Common myeloid progenitor, CD34-positive (primary cell): ENCODE measurements around the gene MYH6.

Experiments used
- CTCF ChIA-PET: fragments of 350-600 bp; sonication (Branson Sonifier 250); formaldehyde crosslinking; loops from one replicate; lab custom pipeline; 2021; ENCODE audit warnings: antibody characterized with exemption; lab: Charles Lee
- POLR2A ChIA-PET: fragments of 350-600 bp; sonication (Branson Sonifier 250); formaldehyde crosslinking; loops from one replicate; lab custom pipeline; 2021; ENCODE audit warnings: antibody characterized with exemption; lab: Charles Lee
- DNase-seq, 3 donors: peaks; one replicate each; pipeline versions ENCODE4 v3.0.0 to v3.0.0-alpha.2; 2013
- H3K27ac ChIP-seq, 2 experiments: 1 replicate in 1 of 2; 2 replicates in 1 of 2; pipeline ENCODE4 v1.7.0; 2013; ENCODE audit warnings: inconsistent platforms in 2 of 2, low read length in 2 of 2, mild to moderate bottlenecking in 2 of 2, low read depth in 1 of 2, moderate library complexity in 1 of 2; ENCODE audit not compliant: severe bottlenecking in 2 of 2, insufficient read depth in 1 of 2, poor library complexity in 1 of 2
- H3K27me3 ChIP-seq, 5 experiments: replicated peaks in 2 of 5; 1 replicate in 3 of 5; 2 replicates in 2 of 5; pipeline versions ENCODE4 v1.6.1 to v1.7.0; 2013; ENCODE audit warnings: low read length in 4 of 5, mild to moderate bottlenecking in 2 of 5, moderate library complexity in 2 of 5, inconsistent platforms in 1 of 5; ENCODE audit not compliant: insufficient read depth in 5 of 5, control insufficient read depth in 4 of 5
- H3K36me3 ChIP-seq, 4 experiments: 1 replicate in 2 of 4; 2 replicates in 2 of 4; pipeline versions ENCODE4 v1.6.1 to v1.7.0; 2013; ENCODE audit warnings: low read length in 3 of 4, control low read depth in 1 of 4, mild to moderate bottlenecking in 1 of 4; ENCODE audit not compliant: control insufficient read depth in 4 of 4, insufficient read depth in 4 of 4
- H3K4me1 ChIP-seq, 4 experiments: 1 replicate in 3 of 4; 2 replicates in 1 of 4; pipeline versions ENCODE4 v1.6.1 to v1.7.1; 2013; ENCODE audit warnings: low read length in 3 of 4, mild to moderate bottlenecking in 3 of 4, control low read depth in 1 of 4, inconsistent platforms in 1 of 4, moderate library complexity in 1 of 4; ENCODE audit not compliant: control insufficient read depth in 4 of 4, insufficient read depth in 4 of 4; ENCODE audit errors: control extremely low read depth in 1 of 4
- H3K4me3 ChIP-seq, 7 experiments: 1 replicate in 4 of 7; 2 replicates in 3 of 7; pipeline versions ENCODE4 v1.5.1 to v1.7.0; 2013; ENCODE audit warnings: mild to moderate bottlenecking in 7 of 7, low read length in 6 of 7, moderate library complexity in 6 of 7, inconsistent platforms in 2 of 7, low read depth in 2 of 7, control low read depth in 1 of 7; ENCODE audit not compliant: insufficient read depth in 4 of 7, control insufficient read depth in 1 of 7; ENCODE audit errors: extremely low read depth in 1 of 7
- H3K9me3 ChIP-seq, 5 experiments: 1 replicate in 4 of 5; 2 replicates in 1 of 5; pipeline versions ENCODE4 v1.6.1 to v1.7.1; 2013; ENCODE audit warnings: low read length in 4 of 5, mild to moderate bottlenecking in 2 of 5, inconsistent platforms in 1 of 5, low read depth in 1 of 5, moderate library complexity in 1 of 5; ENCODE audit not compliant: control insufficient read depth in 4 of 5, insufficient read depth in 2 of 5; ENCODE audit errors: control extremely low read depth in 1 of 5
- WGBS: methylation state at CpG from one replicate; pipeline ENCODE4 v1.1.5; 2013; ENCODE audit not compliant: insufficient coverage; 5-methylcytosine and 5-hydroxymethylcytosine counted together

Gene MYH6

DNA sequence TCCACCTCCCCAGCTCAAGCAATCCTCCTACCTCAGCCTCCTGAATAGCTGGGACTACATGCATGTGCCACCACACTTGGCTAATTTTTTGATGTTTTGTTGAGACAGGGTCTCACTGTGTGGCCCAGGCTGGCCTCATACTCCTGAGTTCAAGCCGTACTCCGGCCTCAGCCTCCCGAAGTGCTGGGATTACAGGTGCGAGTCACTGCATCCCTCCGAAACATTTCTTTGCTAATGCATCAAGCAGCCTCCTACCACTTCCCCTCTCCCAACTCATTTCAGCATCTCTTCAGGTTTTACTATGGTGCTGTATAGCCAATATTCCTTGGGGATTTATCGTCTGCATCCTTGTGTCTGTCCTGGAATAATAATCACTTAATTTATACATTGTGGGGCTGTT is 53.1 kb downstream of the MYH6 start:
- Histone ChIP-seq H3K27me3 (peaks cover 0 to 49% (median 14%) of the 10 kb centered on the region in 5 experiments), H3K9me3 (no peaks in the 10 kb centered on the region), H3K36me3 (no peaks in the 10 kb centered on the region), H3K4me1 (peaks cover 0 to 16% (median 11%) of the 10 kb centered on the region in 4 experiments), H3K27ac (no peak overlapping the region), H3K4me3 (no peak overlapping the region)
- ChIA-PET CTCF (interaction anchor here (0.9 to 2.4 kb wide), 2 partner anchors 10 to 20 kb away, joined by 4 to 5 read pairs; no protein-coding TSS in a partner anchor), POLR2A (interaction anchor here (1.3 kb wide), 1 partner anchor 28 kb away, joined by 3 read pairs; no protein-coding TSS in a partner anchor)
- no peak for DNase-seq
- 100% methylated on average over 2 of the region's 6 CpGs for WGBS

DNA sequence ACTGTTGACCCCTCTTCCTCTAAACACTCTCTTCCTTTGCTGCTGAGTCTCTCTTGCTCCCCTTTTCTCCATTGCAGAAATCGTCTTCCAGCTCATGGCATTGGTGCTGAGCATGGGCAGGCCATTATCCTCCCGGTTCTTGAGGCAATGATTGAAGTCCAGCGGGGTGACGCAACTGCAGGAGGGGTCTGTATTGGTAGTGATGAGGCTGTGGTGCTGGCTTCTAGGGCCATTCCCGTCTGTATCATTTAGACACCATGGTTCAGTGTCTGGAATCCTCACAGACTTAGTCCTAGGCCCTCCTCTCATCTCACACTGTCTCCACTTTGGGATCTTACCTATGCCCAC is 54.7 kb downstream of the MYH6 start:
- no peak overlapping the region for H3K27ac ChIP-seq
- no peak for DNase-seq
- ChIA-PET POLR2A (interaction anchor here (1.4 kb wide), 1 partner anchor 116 kb away, joined by 3 read pairs; the partner anchor contains the start of gene NGDN), CTCF (interaction anchor here (0.7 to 3.0 kb wide), 7 partner anchors 16 to 122 kb away, joined by 3 to 27 read pairs (median 5); partner anchors contain the start of gene CMTM5)
- WGBS, result 87% methylated on average over 4 of the region's 5 CpGs
- H3K9me3 ChIP-seq, result no peaks in the 10 kb centered on the region
- H3K4me3 ChIP-seq, result peak overlapping the region in 1 of 7 experiments; percentile 85
- peaks cover 0 to 16% (median 11%) of the 10 kb centered on the region in 4 experiments for H3K4me1 ChIP-seq
- H3K36me3 ChIP-seq, result no peaks in the 10 kb centered on the region
- H3K27me3 ChIP-seq, result peaks cover 0 to 48% (median 14%) of the 10 kb centered on the region in 5 experiments

DNA sequence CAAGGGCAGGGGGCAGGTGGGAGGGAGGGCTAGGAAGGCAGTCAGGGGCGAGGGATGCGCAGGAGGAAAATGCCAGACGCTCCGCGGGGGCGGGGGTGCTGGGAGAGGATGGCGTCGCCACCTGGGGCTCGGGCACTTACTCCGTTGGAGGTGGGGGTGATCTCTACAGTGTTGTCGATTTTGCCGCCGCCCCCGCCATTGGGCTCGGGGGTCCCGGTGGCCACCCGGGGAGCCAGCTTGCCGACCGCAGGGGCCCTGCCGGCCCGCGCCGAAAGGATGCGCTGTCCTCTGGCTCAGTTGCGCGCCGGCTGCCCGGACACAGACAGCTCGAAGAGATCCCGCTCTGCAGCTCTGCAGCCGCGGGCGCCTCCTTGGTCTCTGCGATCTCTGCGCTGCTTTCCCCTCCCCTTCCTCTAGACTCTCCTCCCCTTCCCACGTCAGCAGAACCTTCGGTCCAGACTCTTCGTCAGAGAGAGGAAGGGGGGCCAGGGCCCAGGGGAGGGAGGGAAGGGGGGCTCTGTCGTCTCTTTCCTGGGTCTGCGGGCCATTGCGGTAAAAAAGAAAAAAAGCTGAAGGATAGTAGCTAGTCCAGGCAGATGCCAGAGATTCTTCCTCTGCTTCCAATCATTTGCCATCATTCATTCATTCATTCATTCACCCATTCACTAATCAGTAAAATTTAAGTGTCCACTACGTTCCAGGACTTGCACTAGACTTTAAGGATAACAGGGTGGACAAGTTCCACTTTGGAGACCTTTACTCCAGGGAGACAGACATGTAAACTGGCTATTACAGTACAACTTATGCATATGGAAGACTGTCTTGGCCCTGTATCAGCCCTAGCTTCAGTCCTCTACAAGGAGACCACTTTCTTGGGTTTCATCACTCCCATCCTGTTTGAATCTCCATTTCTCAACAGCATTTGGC is 55.3 kb downstream of the MYH6 start, which contains the start of gene SLC22A17:
Gene SLC22A17, minus strand, starts transcription at position 382 of the 927 bp plus-strand sequence.
- Histone ChIP-seq H3K4me1 (peaks cover 0 to 16% (median 11%) of the 10 kb centered on the region in 4 experiments), H3K27me3 (peaks cover 0 to 47% (median 14%) of the 10 kb centered on the region in 5 experiments), H3K27ac (no peak within 1 kb of the TSS), H3K36me3 (no peaks in the 10 kb centered on the region), H3K9me3 (no peaks in the 10 kb centered on the region), H3K4me3 (peak within 1 kb of the TSS; percentile 45 to 85 (median 60))
- ChIA-PET CTCF (interaction anchor here (0.7 to 3.0 kb wide), 7 partner anchors 17 to 123 kb away, joined by 3 to 27 read pairs (median 5); partner anchors contain the start of gene CMTM5), POLR2A (interaction anchor here (0.5 to 1.4 kb wide), 3 partner anchors 11 to 117 kb away, joined by 3 read pairs; partner anchors contain the start of genes NGDN and PABPN1)
- peak; percentile 79 to 86 (median 83) for DNase-seq
- WGBS, result 1% methylated on average over 36 of the region's 42 CpGs

DNA sequence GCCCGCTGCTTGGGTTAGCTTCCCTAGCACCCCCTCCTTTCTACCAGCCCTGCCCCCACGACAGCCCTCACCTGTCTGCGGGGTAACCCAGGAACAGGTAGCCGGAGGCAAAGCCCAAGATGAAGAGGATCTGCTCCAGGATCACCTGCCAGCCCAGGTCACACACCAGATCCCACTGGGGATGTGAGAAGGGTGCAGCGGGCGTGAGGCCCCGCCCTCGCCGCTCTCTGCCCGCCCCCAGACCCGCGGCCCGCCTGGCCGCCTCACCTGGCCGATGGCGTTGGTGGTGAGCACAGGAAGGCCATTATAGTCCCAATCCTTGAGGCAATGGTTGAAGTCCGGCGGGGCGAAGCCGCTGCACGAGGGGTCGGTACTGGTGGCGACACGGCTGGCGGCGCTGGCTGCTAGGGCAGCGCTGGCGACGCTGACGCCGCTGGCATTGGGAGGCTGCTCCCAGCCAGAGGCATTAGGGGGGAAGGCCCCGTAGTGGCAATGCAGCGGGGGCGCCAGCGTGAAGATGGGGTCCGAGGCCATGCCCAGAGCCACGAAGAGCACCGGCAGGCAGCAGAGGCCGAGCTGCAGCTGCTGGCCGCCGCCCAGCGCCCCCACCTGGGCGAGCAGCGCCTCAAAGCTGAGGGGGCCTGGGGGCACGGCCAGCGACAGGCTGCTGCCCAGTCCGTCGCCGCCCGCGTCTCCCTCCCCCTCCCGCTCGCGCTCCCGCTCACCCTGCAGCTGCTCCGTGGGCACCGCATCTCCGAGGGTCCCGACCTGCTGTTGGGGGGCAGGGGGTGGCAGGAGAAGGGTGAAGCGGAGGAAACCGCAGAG is 56.2 kb downstream of the MYH6 start:
- POLR2A ChIA-PET, result interaction anchor here (0.5 to 1.4 kb wide), 4 partner anchors 10 to 1883 kb away, joined by 3 read pairs; partner anchors contain the start of genes NGDN and PABPN1
- peaks cover 0 to 16% (median 11%) of the 10 kb centered on the region in 4 experiments for H3K4me1 ChIP-seq
- H3K27ac ChIP-seq, result no peak overlapping the region
- no peak for DNase-seq
- H3K27me3 ChIP-seq, result peaks cover 0 to 45% (median 14%) of the 10 kb centered on the region in 5 experiments
- CTCF ChIA-PET, result interaction anchor here (0.5 to 3.0 kb wide), 4 partner anchors 18 to 753 kb away, joined by 3 to 27 read pairs (median 8); no protein-coding TSS in a partner anchor
- WGBS, result 13% methylated on average over 47 of the region's 61 CpGs
- peak overlapping the region; percentile 45 to 85 (median 60) for H3K4me3 ChIP-seq
- H3K9me3 ChIP-seq, result no peaks in the 10 kb centered on the region
- H3K36me3 ChIP-seq, result no peaks in the 10 kb centered on the region

DNA sequence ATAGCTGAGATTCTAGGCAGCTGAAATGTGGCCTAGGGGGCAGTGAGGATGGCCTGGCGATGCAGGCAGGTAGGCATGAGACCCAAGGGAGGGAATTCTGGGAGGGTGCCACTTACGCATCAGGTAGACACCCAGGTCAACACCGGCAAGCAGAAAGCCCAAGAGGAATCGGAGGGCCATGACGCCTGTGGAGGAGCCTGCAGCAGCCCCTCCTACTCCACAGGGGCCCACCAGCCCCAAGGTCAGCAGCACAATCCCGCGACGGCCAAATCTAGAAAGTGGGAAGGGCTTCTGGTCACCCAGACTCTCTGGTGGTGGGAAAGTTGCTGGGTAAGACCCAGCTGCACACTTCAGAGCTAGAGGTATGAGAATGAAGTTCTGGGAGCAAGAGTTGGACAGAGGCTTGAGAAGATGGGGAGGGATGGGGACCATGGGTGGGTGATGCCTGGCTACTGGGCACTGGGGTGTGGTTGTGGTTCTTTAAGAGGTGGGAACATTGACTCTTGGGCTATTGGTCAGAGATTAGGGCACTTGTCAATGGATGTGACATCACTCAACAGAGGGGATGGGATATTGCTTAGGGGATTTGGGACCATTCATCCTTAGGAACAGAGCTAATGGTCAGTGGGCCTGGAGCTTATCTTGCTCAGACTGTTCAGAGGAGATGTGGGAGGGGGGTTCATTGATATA is 58.8 kb downstream of the MYH6 start:
- peaks cover 0 to 16% (median 11%) of the 10 kb centered on the region in 4 experiments for H3K4me1 ChIP-seq
- DNase-seq, result no peak
- WGBS, result 96% methylated on average over 4 of the region's 8 CpGs
- ChIA-PET POLR2A (interaction anchor here (0.6 kb wide), 1 partner anchor 14 kb away, joined by 3 read pairs; no protein-coding TSS in a partner anchor), CTCF (interaction anchor here (0.7 to 1.0 kb wide), 3 partner anchors 18 to 31 kb away, joined by 3 to 5 read pairs (median 3); no protein-coding TSS in a partner anchor)
- H3K4me3 ChIP-seq, result no peak overlapping the region
- no peaks in the 10 kb centered on the region for H3K9me3 ChIP-seq
- no peaks in the 10 kb centered on the region for H3K36me3 ChIP-seq
- peaks cover 0 to 34% (median 6%) of the 10 kb centered on the region in 5 experiments for H3K27me3 ChIP-seq
- no peak overlapping the region for H3K27ac ChIP-seq

DNA sequence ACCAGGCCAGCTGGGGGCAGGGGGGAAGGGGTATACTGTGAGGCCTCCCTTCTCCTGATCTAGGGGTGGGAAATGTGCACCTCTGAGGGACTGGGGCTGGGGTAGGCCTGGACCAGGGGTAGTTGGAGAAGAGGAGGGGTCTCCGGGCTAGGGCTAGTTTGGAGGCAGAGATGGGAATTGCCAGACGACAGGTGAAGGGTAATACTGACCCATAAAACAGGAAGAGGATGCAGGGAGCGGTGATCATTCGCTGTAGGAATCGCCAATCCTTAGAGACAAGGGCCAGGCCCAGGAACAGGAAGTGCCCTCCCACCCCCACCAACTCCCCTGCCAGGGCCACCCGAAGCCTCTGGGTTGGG is 59.8 kb downstream of the MYH6 start:
- Histone ChIP-seq H3K4me3 (no peak overlapping the region), H3K27me3 (peaks cover 0 to 24% (median 2%) of the 10 kb centered on the region in 5 experiments), H3K36me3 (no peaks in the 10 kb centered on the region), H3K9me3 (no peaks in the 10 kb centered on the region), H3K27ac (no peak overlapping the region), H3K4me1 (peaks cover 0 to 16% (median 11%) of the 10 kb centered on the region in 4 experiments)
- DNase-seq, result no peak
- CTCF ChIA-PET, result interaction anchor here (1.0 to 1.5 kb wide), 3 partner anchors 11 to 32 kb away, joined by 4 to 5 read pairs (median 5); no protein-coding TSS in a partner anchor
- POLR2A ChIA-PET, result no interaction called here
- WGBS, result 100% methylated on average over 2 of the region's 6 CpGs
